Measurements from ENCODE around the gene SEC14L1.
A peak's percentile ranks its signal among the peaks of the same experiment; 100 is the strongest.

The SEC14L1 gene

GRCh38 chr17:77209330-77209748 lies 68.6 kb downstream of the SEC14L1 start:
- no peak for TF ChIP-seq CTCF (IDR thresholded peaks at IDR 0.05; ENCODE audit: insufficient read depth, low read depth, low read length, missing control alignments)
- no peak for DNase-seq (ENCODE audit: low read depth)
- no peak overlapping the region for H3K4me3 ChIP-seq (ENCODE audit: low read length)

- H3K4me3 ChIP-seq (ENCODE audit: low read length), result no peak overlapping the region
- DNase-seq (ENCODE audit: low read depth), result peak; percentile 68
- TF ChIP-seq CTCF (IDR thresholded peaks at IDR 0.05; ENCODE audit: insufficient read depth, low read depth, low read length, missing control alignments), result no peak
These were observed 69.6 kb downstream of the SEC14L1 start for GRCh38 chr17:77210331-77210730.

GRCh38 chr17:77210946-77211541 lies 70.3 kb downstream of the SEC14L1 start:
- no peak overlapping the region for H3K4me3 ChIP-seq (ENCODE audit: low read length)
- no peak for DNase-seq (ENCODE audit: low read depth)
- TF ChIP-seq CTCF (IDR thresholded peaks at IDR 0.05; ENCODE audit: insufficient read depth, low read depth, low read length, missing control alignments), result no peak

GRCh38 chr17:77211681-77212080 lies 70.9 kb downstream of the SEC14L1 start:
- no peak for TF ChIP-seq CTCF (IDR thresholded peaks at IDR 0.05; ENCODE audit: insufficient read depth, low read depth, low read length, missing control alignments)
- DNase-seq (ENCODE audit: low read depth), result no peak
- H3K4me3 ChIP-seq (ENCODE audit: low read length), result no peak overlapping the region

GRCh38 chr17:77212081-77212832 lies 71.5 kb downstream of the SEC14L1 start:
- DNase-seq (ENCODE audit: low read depth), result no peak
- no peak overlapping the region for H3K4me3 ChIP-seq (ENCODE audit: low read length)
- no peak for TF ChIP-seq CTCF (IDR thresholded peaks at IDR 0.05; ENCODE audit: insufficient read depth, low read depth, low read length, missing control alignments)

- no peak for TF ChIP-seq CTCF (IDR thresholded peaks at IDR 0.05; ENCODE audit: insufficient read depth, low read depth, low read length, missing control alignments)
- no peak overlapping the region for H3K4me3 ChIP-seq (ENCODE audit: low read length)
- DNase-seq (ENCODE audit: low read depth), result no peak
These were observed 72.3 kb downstream of the SEC14L1 start for GRCh38 chr17:77212833-77213777.
